ENCODE data around the gene PIH1D2.
"Not testable (repeated sequence)": the region's sequence is repeated elsewhere in the genome, so short reads cannot be mapped to it uniquely, and the experiment has no call there.

- not testable (repeated sequence) for TF ChIP-seq POLR2AphosphoS5 (IDR thresholded peaks at IDR 0.05; ENCODE audit: low read depth, low read length); SPI1 (IDR thresholded peaks at IDR 0.05; ENCODE audit: low read depth, low read length); POLR2A (IDR thresholded peaks at IDR 0.05; ENCODE audit: low read depth, low read length); PAX5 (IDR thresholded peaks at IDR 0.05; ENCODE audit: insufficient read depth, low read length, severe bottlenecking); TAF1 (IDR thresholded peaks at IDR 0.05; ENCODE audit: low read depth, low read length); POU2F2 (IDR thresholded peaks at IDR 0.05; ENCODE audit: low read depth, low read length)
These were observed 21.5 kb upstream of the PIH1D2 start for GRCh38 chr11:112095302-112095701.

Data from GM12891 (cell line).